AG09319 (cell line): ENCODE results near the gene MVB12B.

Experiments used
- DNase-seq: peaks from one replicate; pipeline ENCODE4 v3.0.0-alpha.2; 2010; ENCODE audit warnings: low read depth; ENCODE audit errors: extremely low read depth
- TF ChIP-seq, protein P1 (sequence below): IDR thresholded peaks from 2 replicates; pipeline ENCODE4 v1.5.1; 2011; ENCODE audit warnings: low read depth, mild to moderate bottlenecking, inconsistent platforms, low read length, moderate library complexity

The MVB12B gene

GRCh38 chr9:126531035-126531571 is 204.5 kb downstream of the MVB12B start:
- no peak for DNase-seq
- TF ChIP-seq, protein P1, sequence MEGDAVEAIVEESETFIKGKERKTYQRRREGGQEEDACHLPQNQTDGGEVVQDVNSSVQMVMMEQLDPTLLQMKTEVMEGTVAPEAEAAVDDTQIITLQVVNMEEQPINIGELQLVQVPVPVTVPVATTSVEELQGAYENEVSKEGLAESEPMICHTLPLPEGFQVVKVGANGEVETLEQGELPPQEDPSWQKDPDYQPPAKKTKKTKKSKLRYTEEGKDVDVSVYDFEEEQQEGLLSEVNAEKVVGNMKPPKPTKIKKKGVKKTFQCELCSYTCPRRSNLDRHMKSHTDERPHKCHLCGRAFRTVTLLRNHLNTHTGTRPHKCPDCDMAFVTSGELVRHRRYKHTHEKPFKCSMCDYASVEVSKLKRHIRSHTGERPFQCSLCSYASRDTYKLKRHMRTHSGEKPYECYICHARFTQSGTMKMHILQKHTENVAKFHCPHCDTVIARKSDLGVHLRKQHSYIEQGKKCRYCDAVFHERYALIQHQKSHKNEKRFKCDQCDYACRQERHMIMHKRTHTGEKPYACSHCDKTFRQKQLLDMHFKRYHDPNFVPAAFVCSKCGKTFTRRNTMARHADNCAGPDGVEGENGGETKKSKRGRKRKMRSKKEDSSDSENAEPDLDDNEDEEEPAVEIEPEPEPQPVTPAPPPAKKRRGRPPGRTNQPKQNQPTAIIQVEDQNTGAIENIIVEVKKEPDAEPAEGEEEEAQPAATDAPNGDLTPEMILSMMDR = no peak

GRCh38 chr9:126531591-126531990 is 205.0 kb downstream of the MVB12B start:
- TF ChIP-seq, protein P1 = no peak
- DNase-seq = no peak

DNA sequence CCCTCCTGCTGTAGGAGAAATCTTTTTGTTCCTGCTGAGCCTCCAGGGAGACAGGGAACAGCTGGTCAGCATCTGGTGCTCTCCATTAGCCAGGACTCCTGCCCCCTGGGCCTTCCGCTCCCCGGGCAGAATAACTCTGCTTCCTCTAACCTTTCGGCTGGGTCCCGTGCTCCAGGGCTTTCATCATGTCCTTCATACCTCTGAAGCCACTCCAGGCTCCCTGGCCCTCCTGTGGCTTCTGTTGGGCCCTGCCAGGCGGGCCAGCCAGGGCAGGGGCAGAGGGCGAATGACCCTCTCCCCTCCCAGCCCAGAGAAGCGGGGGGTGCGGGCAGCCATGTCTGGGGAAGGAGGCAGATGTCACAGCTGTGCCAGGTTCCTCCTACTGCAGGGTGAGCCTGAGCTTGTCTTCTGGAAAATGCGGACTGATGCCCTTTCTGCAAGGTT is 205.4 kb downstream of the MVB12B start:
- TF ChIP-seq, protein P1 = no peak
- DNase-seq = peak; percentile 15

GRCh38 chr9:126532489-126532888 is 205.9 kb downstream of the MVB12B start:
- DNase-seq = no peak
- TF ChIP-seq, protein P1 = no peak

GRCh38 chr9:126532951-126533925 is 206.6 kb downstream of the MVB12B start:
- TF ChIP-seq, protein P1 = no peak
- DNase-seq = no peak

DNA sequence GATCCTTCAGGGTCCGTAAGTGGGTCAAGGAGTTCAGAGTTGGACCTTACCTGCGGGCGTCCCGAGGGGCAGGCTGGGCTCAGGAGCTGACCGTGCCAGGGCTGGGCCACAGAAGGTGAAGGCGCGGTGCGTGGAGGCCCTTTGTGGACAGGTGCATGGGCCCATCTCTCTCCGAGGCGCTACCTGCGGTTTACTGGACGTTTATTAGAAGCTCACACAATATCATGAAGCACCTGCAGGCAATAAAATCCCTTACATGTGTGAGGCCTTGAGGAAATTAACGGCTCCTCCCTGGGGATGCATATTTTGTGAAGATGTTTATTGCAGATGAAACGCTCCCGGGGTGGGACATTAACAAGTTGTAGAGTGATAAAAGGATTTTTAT is 207.3 kb downstream of the MVB12B start:
- no peak for DNase-seq
- TF ChIP-seq, protein P1 = no peak
